B cell (primary cell): ENCODE results near the gene PAIP2. TPM values are rescaled to one million over a fixed set of nuclear protein-coding genes. Genes with fewer than 3 reads are reported as not detected.

Experiments used
- ATAC-seq: fragments of 200-7000 bp; cut with Tn5 transposase; one replicate; pipeline ENCODE4 v1.10.0; 2021; ENCODE audit warnings: low read depth, mild to moderate bottlenecking, moderate number of reproducible peaks, moderate library complexity
- CTCF ChIA-PET: fragments of 350-600 bp; sonication (Branson Sonifier 250); formaldehyde crosslinking; loops from one replicate; lab custom pipeline; 2021; ENCODE audit warnings: antibody characterized with exemption, inconsistent platforms; lab: Charles Lee
- POLR2A ChIA-PET: fragments of 350-600 bp; sonication (Branson Sonifier 250); formaldehyde crosslinking; loops from one replicate; lab custom pipeline; 2021; ENCODE audit warnings: antibody characterized with exemption; lab: Charles Lee
- DNase-seq: peaks from one replicate; pipeline ENCODE4 v3.0.0; 2013
- H2AFZ ChIP-seq: 2 replicates; pipeline ENCODE4 v1.6.1; 2012; ENCODE audit warnings: mild to moderate bottlenecking, low read depth, low read length; ENCODE audit not compliant: insufficient read depth, poor library complexity, severe bottlenecking
- H3K27ac ChIP-seq, 2 donors: 1 replicate in 1 of 2; 2 replicates in 1 of 2; pipeline ENCODE4 v1.5.1; 2012 to 2013; ENCODE audit warnings: low read length in 2 of 2, mild to moderate bottlenecking in 2 of 2, moderate library complexity in 1 of 2
- H3K27me3 ChIP-seq, 4 experiments: fragments of 200-600 bp in 1 of 4; sonication (generic) in 1 of 4; replicated peaks in 1 of 4; 1 replicate in 2 of 4; 2 replicates in 2 of 4; pipeline versions ENCODE4 v1.6.1 to v1.7.0; 2013 to 2016; ENCODE audit warnings: low read length in 3 of 4, mild to moderate bottlenecking in 2 of 4, mixed read lengths in 1 of 4, moderate library complexity in 1 of 4; ENCODE audit not compliant: insufficient read depth in 4 of 4, control insufficient read depth in 3 of 4; ENCODE audit errors: control extremely low read depth in 1 of 4
- H3K36me3 ChIP-seq, 2 experiments: replicated peaks in 1 of 2; 1 replicate in 1 of 2; 2 replicates in 1 of 2; pipeline versions ENCODE4 v1.6.1 to v1.7.1; 2013; ENCODE audit warnings: low read length in 1 of 2; ENCODE audit not compliant: insufficient read depth in 2 of 2, control insufficient read depth in 1 of 2; ENCODE audit errors: control extremely low read depth in 1 of 2, extremely low read depth in 1 of 2
- H3K4me1 ChIP-seq, 2 donors: fragments of 200-600 bp in 1 of 2; sonication (generic) in 1 of 2; 1 replicate in 1 of 2; 2 replicates in 1 of 2; pipeline versions ENCODE4 v1.5.1 to v1.6.1; 2013 to 2017; ENCODE audit warnings: low read length in 2 of 2; ENCODE audit not compliant: control insufficient read depth in 2 of 2, insufficient read depth in 2 of 2
- H3K4me2 ChIP-seq: replicated peaks from 2 replicates; pipeline ENCODE3; 2012; ENCODE audit warnings: mild to moderate bottlenecking, low read depth, low read length; ENCODE audit not compliant: poor library complexity, severe bottlenecking
- H3K4me3 ChIP-seq, 5 experiments: fragments of 200-600 bp in 1 of 5; sonication (generic) in 1 of 5; 1 replicate in 3 of 5; 2 replicates in 2 of 5; pipeline versions ENCODE4 v1.5.1 to v1.7.0; 2011 to 2016; ENCODE audit warnings: low read length in 4 of 5, mild to moderate bottlenecking in 4 of 5, low read depth in 2 of 5, control low read depth in 1 of 5, moderate library complexity in 1 of 5; ENCODE audit not compliant: insufficient read depth in 1 of 5; ENCODE audit errors: control extremely low read depth in 1 of 5, extremely low read depth in 1 of 5
- H3K79me2 ChIP-seq: fragments of 200-600 bp; sonication (generic); one replicate; pipeline ENCODE4 v1.6.0; 2016; ENCODE audit warnings: low read length; ENCODE audit not compliant: control insufficient read depth, insufficient read depth
- H3K9ac ChIP-seq: fragments of 200-600 bp; sonication (generic); 2 replicates; pipeline ENCODE4 v1.6.1; 2017; ENCODE audit warnings: mild to moderate bottlenecking, low read length, moderate library complexity
- H3K9me3 ChIP-seq, 3 donors: one replicate each; pipeline versions ENCODE4 v1.6.1 to v1.7.1; 2013; ENCODE audit warnings: low read length in 2 of 3; ENCODE audit not compliant: control insufficient read depth in 2 of 3, insufficient read depth in 1 of 3; ENCODE audit errors: control extremely low read depth in 1 of 3
- H4K20me1 ChIP-seq: 2 replicates; pipeline ENCODE4 v1.6.0; 2012; ENCODE audit warnings: mild to moderate bottlenecking, low read length; ENCODE audit not compliant: insufficient read depth, control insufficient read depth, poor library complexity, severe bottlenecking
- H3K27ac Mint-ChIP-seq: one replicate; pipeline ENCODE4 v1.8.0; 2021; ENCODE audit warnings: mixed read lengths
- H3K27me3 Mint-ChIP-seq: one replicate; pipeline ENCODE4 v1.8.0; 2021; ENCODE audit warnings: mixed read lengths
- H3K4me1 Mint-ChIP-seq: one replicate; pipeline ENCODE4 v1.8.0; 2021; ENCODE audit warnings: mixed read lengths
- H3K4me3 Mint-ChIP-seq: one replicate; pipeline ENCODE4 v1.8.0; 2021; ENCODE audit warnings: mixed read lengths
- H3K9me3 Mint-ChIP-seq: one replicate; pipeline ENCODE4 v1.8.0; 2022; ENCODE audit warnings: mixed read lengths; ENCODE audit not compliant: insufficient read depth
- CTCF ChIP-seq: fragments of 200-600 bp; IDR thresholded peaks from one replicate; pipeline ENCODE4 v1.8.0; 2022; ENCODE audit warnings: antibody characterized with exemption, mild to moderate bottlenecking
- EZH2 ChIP-seq: IDR thresholded peaks from 2 replicates; pipeline ENCODE4 v1.6.1; 2012; ENCODE audit warnings: borderline replicate concordance, low read depth, mild to moderate bottlenecking, moderate library complexity, low read length; ENCODE audit not compliant: insufficient read depth, poor library complexity, severe bottlenecking
- whole genome bisulfite sequencing: methylation state at CpG from one replicate; pipeline ENCODE4 v1.1.5; 2013; ENCODE audit warnings: missing lambda C conversion rate; ENCODE audit not compliant: insufficient coverage; 5-methylcytosine and 5-hydroxymethylcytosine counted together
- intact Hi-C: fragments of 100-400 bp; cut with micrococcal nuclease; formaldehyde crosslinking; loops from one replicate; pipeline ENCODE4 v1.10.0; 2022
- polyA plus RNA-seq: library from polyadenylated mRNA; depleted of rRNA; stranded (reverse); fragments of >200 nt; gene quantifications from 2 replicates; pipeline ENCODE4 v1.2.3, GENCODE V29; 2012
- total RNA-seq, 2 donors: library from RNA; stranded (reverse); fragments of 120-200 nt in 1 of 2; gene quantifications; 1 replicate in 1 of 2; 2 replicates in 1 of 2; pipeline versions ENCODE4 v1.2.3 to v1.2.4, GENCODE V29; 2013 to 2022

The PAIP2 gene
- total and polyA plus RNA-seq, 2 donors (not counting 1 experiment from before 2014, with no cell fraction given), result 38.5 to 121 TPM

- Histone ChIP-seq H2AFZ (no peak overlapping the region), H3K4me3 (no peak overlapping the region), H4K20me1 (no peaks in the 10 kb centered on the region), H3K4me2 (no peak overlapping the region), H3K9me3 (no peaks in the 10 kb centered on the region), H3K4me1 (no peaks in the 10 kb centered on the region), H3K9ac (no peak overlapping the region), H3K79me2 (no peaks in the 10 kb centered on the region), H3K27ac (no peak overlapping the region), H3K27me3 (no peaks in the 10 kb centered on the region), H3K36me3 (peaks cover 0 to 12% of the 10 kb centered on the region in 2 experiments)
- H3K27me3 Mint-ChIP-seq, result no peaks in the 10 kb centered on the region
- ChIA-PET POLR2A (no interaction called here), CTCF (no interaction called here)
- no peaks in the 10 kb centered on the region for H3K4me1 Mint-ChIP-seq
- DNase-seq (no peak), ATAC-seq (no peak)
- no peaks in the 10 kb centered on the region for H3K9me3 Mint-ChIP-seq
- no peak overlapping the region for H3K27ac Mint-ChIP-seq
- H3K4me3 Mint-ChIP-seq, result no peak overlapping the region
- intact Hi-C loops, result no loop called here
- 88% methylated on average over 6 of the region's 8 CpGs for WGBS
- TF ChIP-seq EZH2 (no peak), CTCF (no peak)
Measured at GRCh38 chr5:139415221-139415861, 73.7 kb downstream of the PAIP2 start.

- H3K9me3 Mint-ChIP-seq, result no peaks in the 10 kb centered on the region
- no peak overlapping the region for H3K9ac ChIP-seq
- H3K4me1 ChIP-seq, result no peaks in the 10 kb centered on the region
- H3K4me2 ChIP-seq, result no peak overlapping the region
- H3K36me3 ChIP-seq, result peaks cover 0 to 12% of the 10 kb centered on the region in 2 experiments
- TF ChIP-seq CTCF (no peak), EZH2 (no peak)
- H3K27me3 ChIP-seq, result no peaks in the 10 kb centered on the region
- no peak overlapping the region for H2AFZ ChIP-seq
- ATAC-seq, result no peak
- no peak overlapping the region for H3K4me3 Mint-ChIP-seq
- H3K27ac ChIP-seq, result no peak overlapping the region
- H3K27me3 Mint-ChIP-seq, result no peaks in the 10 kb centered on the region
- no peaks in the 10 kb centered on the region for H4K20me1 ChIP-seq
- no peaks in the 10 kb centered on the region for H3K79me2 ChIP-seq
- no peaks in the 10 kb centered on the region for H3K9me3 ChIP-seq
- H3K27ac Mint-ChIP-seq, result no peak overlapping the region
- no peak for DNase-seq
- CTCF ChIA-PET, result no interaction called here
- intact Hi-C loops, result no loop called here
- H3K4me3 ChIP-seq, result no peak overlapping the region
- no peaks in the 10 kb centered on the region for H3K4me1 Mint-ChIP-seq
- POLR2A ChIA-PET, result no interaction called here
Measured at GRCh38 chr5:139415869-139416268, 74.2 kb downstream of the PAIP2 start.
